ENCODE measurements around the gene CC2D2A.
"Not testable (repeated sequence)": the region's sequence is repeated elsewhere in the genome, so short reads cannot be mapped to it uniquely, and the experiment has no call there.

Gene CC2D2A

GRCh38 chr4:15516494-15516893 lies 46.8 kb downstream of the CC2D2A start:
- no peak for DNase-seq (ENCODE audit: low read depth)

- DNase-seq (ENCODE audit: low read depth), result not testable (repeated sequence)
These were observed 48.0 kb downstream of the CC2D2A start for GRCh38 chr4:15517681-15518080.

GRCh38 chr4:15521442-15522039 lies 51.9 kb downstream of the CC2D2A start:
- DNase-seq (ENCODE audit: low read depth), result no peak

GRCh38 chr4:15525080-15525479 lies 55.4 kb downstream of the CC2D2A start:
- DNase-seq (ENCODE audit: low read depth), result no peak

- no peak for DNase-seq (ENCODE audit: low read depth)
These were observed 57.4 kb downstream of the CC2D2A start for GRCh38 chr4:15526924-15527592.

- DNase-seq (ENCODE audit: low read depth), result no peak
These were observed 62.1 kb downstream of the CC2D2A start for GRCh38 chr4:15531792-15532191.

GRCh38 chr4:15533817-15534216 lies 64.1 kb downstream of the CC2D2A start:
- no peak for DNase-seq (ENCODE audit: low read depth)

GRCh38 chr4:15535599-15535998 lies 65.9 kb downstream of the CC2D2A start:
- no peak for DNase-seq (ENCODE audit: low read depth)

- DNase-seq (ENCODE audit: low read depth), result no peak
These were observed 67.1 kb downstream of the CC2D2A start for GRCh38 chr4:15536552-15537499.

- DNase-seq (ENCODE audit: low read depth), result no peak
These were observed 72.3 kb downstream of the CC2D2A start for GRCh38 chr4:15541941-15542340.

GRCh38 chr4:15542760-15543159 lies 73.1 kb downstream of the CC2D2A start:
- no peak for DNase-seq (ENCODE audit: low read depth)

GRCh38 chr4:15543537-15544247 lies 74.0 kb downstream of the CC2D2A start:
- no peak for DNase-seq (ENCODE audit: low read depth)

- no peak for DNase-seq (ENCODE audit: low read depth)
These were observed 74.6 kb downstream of the CC2D2A start for GRCh38 chr4:15544248-15544729.

- DNase-seq (ENCODE audit: low read depth), result no peak
These were observed 75.7 kb downstream of the CC2D2A start for GRCh38 chr4:15545371-15545770.

GRCh38 chr4:15547392-15547791 lies 77.7 kb downstream of the CC2D2A start:
- DNase-seq (ENCODE audit: low read depth), result no peak

- DNase-seq (ENCODE audit: low read depth), result no peak
These were observed 80.8 kb downstream of the CC2D2A start for GRCh38 chr4:15550491-15550890.

GRCh38 chr4:15551740-15552446 lies 82.2 kb downstream of the CC2D2A start:
- no peak for DNase-seq (ENCODE audit: low read depth)

GRCh38 chr4:15552557-15553362 lies 83.1 kb downstream of the CC2D2A start:
- DNase-seq (ENCODE audit: low read depth), result no peak

- no peak for DNase-seq (ENCODE audit: low read depth)
These were observed 86.9 kb downstream of the CC2D2A start for GRCh38 chr4:15556511-15557092.

Measured in GM04504 (cell line).